HG02678 (cell line): ENCODE data around the gene ABCB10.
"Not testable (repeated sequence)": the region's sequence is repeated elsewhere in the genome, so short reads cannot be mapped to it uniquely, and the experiment has no call there.

Source experiments
- ATAC-seq: cut with Tn5 transposase; IDR thresholded peaks from one replicate; pipeline ENCODE4 v1.9.1; 2021; ENCODE audit warnings: mild to moderate bottlenecking, moderate library complexity; ENCODE audit not compliant: unreplicated experiment

ABCB10 gene

GRCh38 chr1:229479660-229480399 is 78.7 kb downstream of the ABCB10 start:
- peak; percentile 76 for ATAC-seq

- ATAC-seq, result peak; percentile 73
These were observed 79.7 kb downstream of the ABCB10 start for GRCh38 chr1:229478852-229479251.

- not testable (repeated sequence) for ATAC-seq
These were observed 82.6 kb downstream of the ABCB10 start for GRCh38 chr1:229475859-229476258.

GRCh38 chr1:229474509-229474908 is 84.0 kb downstream of the ABCB10 start:
- no peak for ATAC-seq

- no peak for ATAC-seq
These were observed 87.3 kb downstream of the ABCB10 start for GRCh38 chr1:229471175-229471574.

- no peak for ATAC-seq
These were observed 88.0 kb downstream of the ABCB10 start for GRCh38 chr1:229470406-229471043.

- no peak for ATAC-seq
These were observed 91.6 kb downstream of the ABCB10 start for GRCh38 chr1:229466887-229467286.
